ENCODE measurements around the gene CHRNB2. TPM values are rescaled to one million over a fixed set of nuclear protein-coding genes. Genes with fewer than 3 reads are reported as not detected.

CHRNB2 gene
- total and polyA plus RNA-seq, 2 of the 8 experiments (the other 6 are each of a cell fraction or from before 2014, with no cell fraction given) = 3.1 to 4.1 TPM

DNA sequence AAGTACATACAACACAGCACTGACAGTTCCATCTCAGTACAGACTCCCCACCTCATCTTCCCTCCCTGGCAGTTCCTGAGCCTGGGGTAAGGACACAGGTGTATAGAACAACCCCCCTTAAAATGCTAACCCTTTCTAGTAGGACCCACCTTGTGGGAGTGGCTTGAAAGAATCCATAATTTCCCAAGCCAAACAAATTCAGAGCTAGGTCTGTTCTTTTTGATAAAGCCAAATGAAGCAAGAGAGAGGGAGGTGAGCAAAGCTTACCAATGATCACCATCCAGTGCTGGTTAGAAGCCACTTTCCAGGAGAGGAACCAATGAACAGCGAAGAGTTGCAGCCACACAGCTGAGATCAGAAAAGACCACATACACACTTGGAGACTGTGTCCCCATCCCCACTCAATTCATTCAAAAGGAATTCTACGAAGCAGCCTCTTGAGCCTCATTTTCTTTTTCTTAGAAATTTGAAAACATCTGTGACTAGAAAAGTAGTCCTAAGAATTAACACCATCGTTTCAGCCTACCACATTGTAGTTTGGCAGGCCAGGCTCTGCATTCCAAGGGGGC is 18.3 kb upstream of the CHRNB2 start:
- H2BK20ac ChIP-seq (ENCODE audit: low read length) = no peak overlapping the region
- no peak overlapping the region for H4K5ac ChIP-seq (ENCODE audit: insufficient read length, low read depth, low read length)
- H3K27ac ChIP-seq (ENCODE audit: low read depth, low read length) = no peak overlapping the region
- H3K4ac ChIP-seq (replicated peaks; ENCODE audit: insufficient read length, low read depth, low read length) = no peak overlapping the region
- DNase-seq (ENCODE audit: low read depth in 1 of 2, low spot score in 2 of 2) (no peak), FAIRE-seq (no peak)
- no peak overlapping the region for H2AFZ ChIP-seq (ENCODE audit: low read length)
- H2BK120ac ChIP-seq (replicated peaks; ENCODE audit: low read depth, low read length) = no peak overlapping the region
- H2BK12ac ChIP-seq (ENCODE audit: low read depth, low read length) = no peak overlapping the region
- ChIA-PET POLR2A (ENCODE audit: partially characterized antibody) (interaction anchor here (0.6 to 0.9 kb wide), 3 partner anchors 16 to 55 kb away, joined by 3 read pairs; no protein-coding TSS in a partner anchor), CTCF (ENCODE audit: partially characterized antibody) (interaction anchor here (1.0 to 5.7 kb wide), 3 partner anchors 15 to 68 kb away, joined by 3 to 117 read pairs (median 7); no protein-coding TSS in a partner anchor)
- H4K91ac ChIP-seq (replicated peaks; ENCODE audit: insufficient read length, low read length) = no peak overlapping the region
- H2BK15ac ChIP-seq (ENCODE audit: low read length) = no peak overlapping the region
- H3K9me3 ChIP-seq (ENCODE audit: insufficient read depth in 2 of 2, low read depth in 1 of 2, low read length in 1 of 2) = no peaks in the 10 kb centered on the region
- no peaks in the 10 kb centered on the region for H3K4me1 ChIP-seq (replicated peaks in 1 of 4; ENCODE audit: control insufficient read depth in 3 of 4, insufficient read depth in 4 of 4, low read length in 3 of 4)
- H3K23me2 ChIP-seq (ENCODE audit: low read depth, low read length) = no peaks in the 10 kb centered on the region
- no peak overlapping the region for H3K14ac ChIP-seq (ENCODE audit: insufficient read length)
- H3K27me3 ChIP-seq (replicated peaks in 1 of 4; ENCODE audit: control insufficient read depth in 3 of 4, extremely low read depth in 1 of 4, insufficient read depth in 3 of 4, low read length in 3 of 4) = no peaks in the 10 kb centered on the region
- 84% methylated on average over 3 of the region's 3 CpGs; no CpG with 5 or more reads in 1 of the 2 experiments for WGBS, 2 experiments (ENCODE audit: extremely low coverage in 1 of 2, insufficient coverage in 1 of 2, insufficient read length in 1 of 2, insufficient replicate concordance in 2 of 2, low coverage in 1 of 2, low lambda C conversion rate in 2 of 2, missing lambda C conversion rate in 1 of 2)
- no peak overlapping the region for H2BK5ac ChIP-seq (ENCODE audit: low read depth, low read length)
- no peaks in the 10 kb centered on the region for H3K79me2 ChIP-seq (ENCODE audit: control insufficient read depth in 1 of 2, insufficient read depth in 2 of 2, low read length in 2 of 2)
- H3K9ac ChIP-seq (replicated peaks in 1 of 4; ENCODE audit: extremely low read depth in 1 of 4, low read depth in 3 of 4, low read length in 3 of 4) = no peak overlapping the region
- TF ChIP-seq, protein P1, sequence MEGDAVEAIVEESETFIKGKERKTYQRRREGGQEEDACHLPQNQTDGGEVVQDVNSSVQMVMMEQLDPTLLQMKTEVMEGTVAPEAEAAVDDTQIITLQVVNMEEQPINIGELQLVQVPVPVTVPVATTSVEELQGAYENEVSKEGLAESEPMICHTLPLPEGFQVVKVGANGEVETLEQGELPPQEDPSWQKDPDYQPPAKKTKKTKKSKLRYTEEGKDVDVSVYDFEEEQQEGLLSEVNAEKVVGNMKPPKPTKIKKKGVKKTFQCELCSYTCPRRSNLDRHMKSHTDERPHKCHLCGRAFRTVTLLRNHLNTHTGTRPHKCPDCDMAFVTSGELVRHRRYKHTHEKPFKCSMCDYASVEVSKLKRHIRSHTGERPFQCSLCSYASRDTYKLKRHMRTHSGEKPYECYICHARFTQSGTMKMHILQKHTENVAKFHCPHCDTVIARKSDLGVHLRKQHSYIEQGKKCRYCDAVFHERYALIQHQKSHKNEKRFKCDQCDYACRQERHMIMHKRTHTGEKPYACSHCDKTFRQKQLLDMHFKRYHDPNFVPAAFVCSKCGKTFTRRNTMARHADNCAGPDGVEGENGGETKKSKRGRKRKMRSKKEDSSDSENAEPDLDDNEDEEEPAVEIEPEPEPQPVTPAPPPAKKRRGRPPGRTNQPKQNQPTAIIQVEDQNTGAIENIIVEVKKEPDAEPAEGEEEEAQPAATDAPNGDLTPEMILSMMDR (IDR thresholded peaks at IDR 0.05; ENCODE audit: control extremely low read depth in 1 of 3, insufficient read depth in 1 of 3, low read depth in 1 of 3, low read length in 3 of 3) = no peak
- no peak for TF ChIP-seq SP2 (IDR thresholded peaks at IDR 0.05; ENCODE audit: low read length)
- TF ChIP-seq RFX5 (IDR thresholded peaks at IDR 0.05; ENCODE audit: borderline replicate concordance, low read depth, low read length) = no peak
- no peak for TF ChIP-seq CEBPB (IDR thresholded peaks at IDR 0.05; ENCODE audit: low read depth, low read length)
- TF ChIP-seq ASH2L (IDR thresholded peaks at IDR 0.05; ENCODE audit: low read length) = no peak
- no peak for TF ChIP-seq KDM1A (IDR thresholded peaks at IDR 0.05; ENCODE audit: borderline replicate concordance, low read length)
- no peak overlapping the region for H2AK5ac ChIP-seq (ENCODE audit: low read depth, low read length)
- no peak overlapping the region for H3K18ac ChIP-seq (ENCODE audit: extremely low read depth, low read length)
- peaks cover 2 to 14% of the 10 kb centered on the region in 2 experiments for H4K20me1 ChIP-seq (replicated peaks in 1 of 2; ENCODE audit: control insufficient read depth in 1 of 2, insufficient read depth in 2 of 2, low read length in 2 of 2)
- H3K56ac ChIP-seq (replicated peaks; ENCODE audit: insufficient read length, low read depth, low read length) = no peak overlapping the region
- H3K36me3 ChIP-seq (ENCODE audit: control insufficient read depth in 2 of 4, insufficient read depth in 4 of 4, low read length in 3 of 4) = peaks cover 26 to 57% (median 44%) of the 10 kb centered on the region in 4 experiments
- no peak overlapping the region for H3K4me2 ChIP-seq (ENCODE audit: insufficient read depth in 1 of 2, low read depth in 2 of 2, low read length in 2 of 2)
- no peaks in the 10 kb centered on the region; the same call in 1 of the 2 replicates for H3K79me1 ChIP-seq (ENCODE audit: low read depth, low read length)
- no peak overlapping the region; the same call in 1 of the 2 replicates for H4K8ac ChIP-seq (ENCODE audit: extremely low read depth, insufficient read depth, low read length)
- no peak overlapping the region for H3K4me3 ChIP-seq (ENCODE audit: extremely low read depth in 1 of 4, insufficient read depth in 2 of 4, low read depth in 3 of 4, low read length in 4 of 4)
- no peak overlapping the region for H3K23ac ChIP-seq (ENCODE audit: insufficient read length)

Data from H1 (cell line).